Measurements from ENCODE around the gene BDKRB2.

The BDKRB2 gene

GRCh38 chr14:96249029-96249428 is 44.4 kb downstream of the BDKRB2 start:
- no peak for DNase-seq (ENCODE audit: extremely low read depth in 1 of 2, low read depth in 1 of 2)

- no peak for DNase-seq (ENCODE audit: extremely low read depth in 1 of 2, low read depth in 1 of 2)
Measured at GRCh38 chr14:96250485-96250884, 45.8 kb downstream of the BDKRB2 start.

GRCh38 chr14:96251656-96252155 is 47.1 kb downstream of the BDKRB2 start:
- no peak for DNase-seq (ENCODE audit: extremely low read depth in 1 of 2, low read depth in 1 of 2)

GRCh38 chr14:96252323-96252998 is 47.8 kb downstream of the BDKRB2 start:
- DNase-seq (ENCODE audit: extremely low read depth in 1 of 2, low read depth in 1 of 2): no peak

GRCh38 chr14:96252999-96253539 is 48.4 kb downstream of the BDKRB2 start:
- no peak for DNase-seq (ENCODE audit: extremely low read depth in 1 of 2, low read depth in 1 of 2)

- DNase-seq (ENCODE audit: extremely low read depth in 1 of 2, low read depth in 1 of 2): no peak
Measured at GRCh38 chr14:96254687-96255086, 50.0 kb downstream of the BDKRB2 start.

GRCh38 chr14:96255501-96256366 is 51.1 kb downstream of the BDKRB2 start, which contains the start of gene BDKRB1:
Gene BDKRB1, plus strand, starts transcription at chr14:96256210. Its CDS starts 7,473 bp downstream, at chr14:96263683.
- no peak for DNase-seq (ENCODE audit: extremely low read depth in 1 of 2, low read depth in 1 of 2)

GRCh38 chr14:96256407-96256806 is 51.8 kb downstream of the BDKRB2 start:
- no peak for DNase-seq (ENCODE audit: extremely low read depth in 1 of 2, low read depth in 1 of 2)

- DNase-seq (ENCODE audit: extremely low read depth in 1 of 2, low read depth in 1 of 2): no peak
Measured at GRCh38 chr14:96257056-96257455, 52.4 kb downstream of the BDKRB2 start.

GRCh38 chr14:96257900-96258299 is 53.3 kb downstream of the BDKRB2 start:
- no peak for DNase-seq (ENCODE audit: extremely low read depth in 1 of 2, low read depth in 1 of 2)

- no peak for DNase-seq (ENCODE audit: extremely low read depth in 1 of 2, low read depth in 1 of 2)
Measured at GRCh38 chr14:96260341-96260821, 55.7 kb downstream of the BDKRB2 start.

GRCh38 chr14:96261053-96261452 is 56.4 kb downstream of the BDKRB2 start:
- DNase-seq (ENCODE audit: extremely low read depth in 1 of 2, low read depth in 1 of 2): no peak

GRCh38 chr14:96261772-96262655 is 57.4 kb downstream of the BDKRB2 start:
- no peak for DNase-seq (ENCODE audit: extremely low read depth in 1 of 2, low read depth in 1 of 2)

- no peak for DNase-seq (ENCODE audit: extremely low read depth in 1 of 2, low read depth in 1 of 2)
Measured at GRCh38 chr14:96263347-96264199, 58.9 kb downstream of the BDKRB2 start.

GRCh38 chr14:96264200-96264553 is 59.5 kb downstream of the BDKRB2 start:
- DNase-seq (ENCODE audit: extremely low read depth in 1 of 2, low read depth in 1 of 2): no peak

GRCh38 chr14:96264853-96265252 is 60.2 kb downstream of the BDKRB2 start:
- DNase-seq (ENCODE audit: extremely low read depth in 1 of 2, low read depth in 1 of 2): no peak

GRCh38 chr14:96265383-96266095 is 60.9 kb downstream of the BDKRB2 start:
- DNase-seq (ENCODE audit: extremely low read depth in 1 of 2, low read depth in 1 of 2): no peak

GRCh38 chr14:96267336-96267735 is 62.7 kb downstream of the BDKRB2 start:
- no peak for DNase-seq (ENCODE audit: extremely low read depth in 1 of 2, low read depth in 1 of 2)

GRCh38 chr14:96267916-96268315 is 63.3 kb downstream of the BDKRB2 start:
- DNase-seq (ENCODE audit: extremely low read depth in 1 of 2, low read depth in 1 of 2): no peak

Data from activated CD8-positive, alpha-beta memory T cell treated with anti-CD3 and anti-CD28 coated beads for 1 hour (primary cell).